Ovary (tissue), 3 donors: ENCODE measurements around the gene KIF18A.

ENCODE experiments used
- CTCF ChIP-seq, 3 donors: fragments of 450-650 bp in 2 of 3; fragments of 200-600 bp in 1 of 3; IDR thresholded peaks; one replicate each; pipeline versions ENCODE4 v1.5.1 to v1.8.0; 2016 to 2022; ENCODE audit warnings: antibody characterized with exemption in 3 of 3, mild to moderate bottlenecking in 1 of 3
- EP300 ChIP-seq: sonication (generic); formaldehyde crosslinking; IDR thresholded peaks from one replicate; pipeline ENCODE4 v1.6.1; 2017; ENCODE audit warnings: antibody characterized with exemption
- POLR2A ChIP-seq: fragments of 450-650 bp; IDR thresholded peaks from one replicate; pipeline ENCODE4 v1.6.1; 2017; ENCODE audit warnings: antibody characterized with exemption, mild to moderate bottlenecking, moderate library complexity
- donor health status: DM: no; HTN: no; CAD: no.

- TF ChIP-seq CTCF (IDR thresholded peaks at IDR 0.05) (no peak), POLR2A (no peak), EP300 (no peak)
Observed at GRCh38 chr11:28153586-28153985, 45.6 kb upstream of the KIF18A start.
